BE2C (cell line): ENCODE data around the gene DIPK1A.

Experiments
- DNase-seq: peaks from one replicate; pipeline ENCODE4 v3.0.0-alpha.2; 2020
- H3K27me3 ChIP-seq: fragments of 250-450 bp; sonication (Bioruptor Pico); 2 replicates; pipeline ENCODE4 v1.5.1; 2020; ENCODE audit warnings: mild to moderate bottlenecking
- H3K36me3 ChIP-seq: fragments of 250-450 bp; sonication (Bioruptor Pico); 2 replicates; pipeline ENCODE4 v1.5.1; 2020; ENCODE audit warnings: mild to moderate bottlenecking
- H3K4me1 ChIP-seq: fragments of 250-450 bp; sonication (Bioruptor Pico); 2 replicates; pipeline ENCODE4 v1.5.1; 2020
- H3K4me3 ChIP-seq: 2 replicates; pipeline ENCODE4 v1.5.1; 2011; ENCODE audit warnings: low read depth, low read length
- H3K9me3 ChIP-seq: fragments of 250-450 bp; sonication (Bioruptor Pico); 2 replicates; pipeline ENCODE4 v1.5.1; 2020
- CTCF ChIP-seq: IDR thresholded peaks from 2 replicates; pipeline ENCODE4 v1.5.1; 2012; ENCODE audit warnings: mild to moderate bottlenecking, low read depth, low read length

Gene DIPK1A

DNA sequence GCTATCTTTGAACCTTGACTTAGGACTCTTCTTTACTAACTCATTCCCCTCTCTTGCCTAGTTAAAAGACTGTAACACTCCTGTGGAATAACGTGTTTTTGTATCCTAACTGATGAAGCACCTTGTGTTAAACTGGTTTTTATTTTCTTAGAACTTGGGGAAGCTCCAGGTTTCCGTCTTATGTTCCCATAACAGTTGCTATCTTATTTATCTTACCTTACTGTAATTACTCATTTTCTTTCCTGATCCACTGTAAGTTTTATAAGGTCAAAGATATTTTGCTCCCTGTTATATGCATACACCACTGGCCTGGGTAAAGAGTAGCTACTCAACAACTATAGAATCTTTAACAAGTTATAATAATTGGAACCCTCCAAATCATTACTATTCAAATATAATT lies 86.3 kb downstream of the DIPK1A start:
- H3K36me3 ChIP-seq, result no peaks in the 10 kb centered on the region
- H3K9me3 ChIP-seq, result no peaks in the 10 kb centered on the region
- no peak overlapping the region for H3K4me3 ChIP-seq
- H3K4me1 ChIP-seq, result no peaks in the 10 kb centered on the region; the same call in 1 of the 2 replicates
- no peak for DNase-seq
- TF ChIP-seq CTCF, result no peak
- no peaks in the 10 kb centered on the region for H3K27me3 ChIP-seq

DNA sequence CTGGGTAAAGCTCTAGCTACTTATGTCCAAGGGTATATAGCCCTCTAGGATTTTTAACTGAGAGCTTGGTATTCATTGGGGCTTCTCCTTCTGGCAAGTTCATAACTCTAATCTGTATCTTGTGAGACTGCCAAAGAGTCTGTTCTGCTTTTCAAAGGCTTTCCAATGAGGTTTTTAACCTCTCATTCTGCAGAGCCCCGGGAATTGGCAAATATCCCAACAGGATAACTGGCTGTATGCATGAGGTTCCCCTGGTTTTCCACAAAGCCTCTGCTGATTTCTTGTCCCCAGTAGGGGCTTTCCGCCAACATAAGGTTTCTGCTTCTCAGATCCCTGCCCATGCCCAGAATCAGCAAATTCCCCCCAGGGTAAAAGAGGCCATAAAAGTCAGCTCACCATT lies 88.5 kb downstream of the DIPK1A start:
- no peak for TF ChIP-seq CTCF
- Histone ChIP-seq H3K9me3 (no peaks in the 10 kb centered on the region), H3K36me3 (no peaks in the 10 kb centered on the region), H3K27me3 (no peaks in the 10 kb centered on the region), H3K4me1 (no peaks in the 10 kb centered on the region), H3K4me3 (no peak overlapping the region)
- DNase-seq, result peak; percentile 68

GRCh38 chr1:92870591-92870990 lies 90.7 kb downstream of the DIPK1A start:
- H3K9me3 ChIP-seq, result no peaks in the 10 kb centered on the region
- no peak for DNase-seq
- H3K4me1 ChIP-seq, result no peaks in the 10 kb centered on the region
- TF ChIP-seq CTCF, result no peak
- H3K36me3 ChIP-seq, result no peaks in the 10 kb centered on the region
- no peaks in the 10 kb centered on the region for H3K27me3 ChIP-seq
- H3K4me3 ChIP-seq, result no peak overlapping the region

DNA sequence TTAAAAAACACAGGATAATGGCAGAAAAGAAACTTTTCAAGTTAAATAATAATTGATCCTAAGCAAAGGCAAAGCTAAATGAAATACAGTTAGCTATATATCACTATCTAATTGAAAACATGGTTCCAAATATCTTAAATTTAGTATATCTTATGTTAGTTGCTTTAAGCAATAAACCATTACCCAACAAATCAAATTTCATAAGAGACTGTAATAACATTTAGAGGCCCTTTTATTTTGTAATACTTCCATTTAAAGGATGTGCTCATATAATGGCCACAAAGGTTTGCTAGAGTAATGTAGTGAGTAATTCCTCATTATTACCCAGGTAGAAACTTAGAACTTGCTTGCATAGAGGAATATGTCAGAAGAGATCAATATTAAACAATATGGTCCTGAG lies 97.1 kb downstream of the DIPK1A start:
- TF ChIP-seq CTCF, result no peak
- Histone ChIP-seq H3K4me1 (no peaks in the 10 kb centered on the region), H3K4me3 (no peak overlapping the region), H3K36me3 (no peaks in the 10 kb centered on the region), H3K27me3 (no peaks in the 10 kb centered on the region), H3K9me3 (no peaks in the 10 kb centered on the region)
- no peak for DNase-seq

- H3K9me3 ChIP-seq, result no peaks in the 10 kb centered on the region
- no peaks in the 10 kb centered on the region for H3K4me1 ChIP-seq
- no peaks in the 10 kb centered on the region for H3K27me3 ChIP-seq
- no peak overlapping the region for H3K4me3 ChIP-seq
- TF ChIP-seq CTCF, result no peak
- DNase-seq, result no peak
- no peaks in the 10 kb centered on the region for H3K36me3 ChIP-seq
Measured at GRCh38 chr1:92862605-92863004, 98.7 kb downstream of the DIPK1A start.

- Histone ChIP-seq H3K4me3 (peak overlapping the region; percentile 47), H3K9me3 (no peaks in the 10 kb centered on the region)
- no peak for TF ChIP-seq CTCF
Measured at GRCh38 chr1:92859400-92860039, 101.7 kb downstream of the DIPK1A start.

More at GRCh38 chr1:92859400-92860039, 101.7 kb downstream of the DIPK1A start:
- Histone ChIP-seq H3K27me3 (no peaks in the 10 kb centered on the region), H3K4me1 (no peaks in the 10 kb centered on the region), H3K36me3 (no peaks in the 10 kb centered on the region)
- no peak for DNase-seq
